HS-5 (cell line): ENCODE data around the gene PDE11A.
"Not testable (repeated sequence)": the region's sequence is repeated elsewhere in the genome, so short reads cannot be mapped to it uniquely, and the experiment has no call there.

Experiments used
- DNase-seq: peaks from one replicate; pipeline ENCODE4 v3.0.0-alpha.2; 2012; ENCODE audit warnings: low read depth

The PDE11A gene

DNA sequence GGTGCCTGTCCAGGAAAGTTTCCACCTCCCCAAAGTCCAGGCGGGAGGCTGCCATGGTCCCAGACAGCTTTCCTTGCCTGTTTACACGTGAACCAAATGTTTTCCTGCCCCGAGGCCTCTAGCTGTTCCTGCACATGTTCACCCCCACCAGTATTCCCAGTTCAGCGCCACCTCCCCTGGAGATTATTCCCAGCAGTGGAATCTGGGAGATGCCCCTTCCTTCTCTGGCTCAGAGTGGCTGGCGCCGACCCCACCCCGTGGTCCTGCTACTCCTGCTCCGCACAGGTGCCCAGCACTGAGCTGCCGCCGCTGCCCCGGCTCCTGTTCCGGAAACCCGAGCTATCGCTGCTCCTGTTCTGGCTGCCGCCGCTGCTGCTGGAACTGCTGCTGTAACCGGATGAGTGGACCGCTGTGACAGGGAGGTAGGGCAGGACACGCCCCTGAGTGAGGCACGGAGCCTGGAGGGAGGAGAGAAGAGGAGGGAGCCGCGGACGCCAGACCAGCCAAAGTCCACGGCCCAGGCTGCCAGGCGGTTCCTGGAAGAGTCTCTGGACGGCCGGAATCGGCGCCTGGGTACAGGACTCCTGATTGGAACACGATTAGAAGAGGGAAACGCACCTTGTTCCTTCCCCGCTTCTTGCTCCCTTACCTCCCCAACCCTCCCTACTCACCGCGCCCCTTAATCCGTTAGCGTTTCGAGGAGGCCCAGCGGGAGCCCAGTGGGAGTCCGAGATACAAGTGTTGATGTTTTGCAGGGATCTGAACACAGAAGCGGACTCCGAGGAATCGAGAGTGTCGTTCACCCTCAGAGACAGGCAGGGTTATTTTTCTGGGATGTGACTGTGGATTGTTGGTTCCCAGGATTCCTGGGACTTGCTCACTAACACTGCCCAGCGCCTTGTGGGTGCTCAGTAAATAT is at the start of gene PDE11A:
Gene PDE11A, minus strand, starts transcription at position 395 of the 919 bp plus-strand sequence. Its CDS starts 340 bp downstream, at position 55.
- DNase-seq: peak; percentile 57

DNA sequence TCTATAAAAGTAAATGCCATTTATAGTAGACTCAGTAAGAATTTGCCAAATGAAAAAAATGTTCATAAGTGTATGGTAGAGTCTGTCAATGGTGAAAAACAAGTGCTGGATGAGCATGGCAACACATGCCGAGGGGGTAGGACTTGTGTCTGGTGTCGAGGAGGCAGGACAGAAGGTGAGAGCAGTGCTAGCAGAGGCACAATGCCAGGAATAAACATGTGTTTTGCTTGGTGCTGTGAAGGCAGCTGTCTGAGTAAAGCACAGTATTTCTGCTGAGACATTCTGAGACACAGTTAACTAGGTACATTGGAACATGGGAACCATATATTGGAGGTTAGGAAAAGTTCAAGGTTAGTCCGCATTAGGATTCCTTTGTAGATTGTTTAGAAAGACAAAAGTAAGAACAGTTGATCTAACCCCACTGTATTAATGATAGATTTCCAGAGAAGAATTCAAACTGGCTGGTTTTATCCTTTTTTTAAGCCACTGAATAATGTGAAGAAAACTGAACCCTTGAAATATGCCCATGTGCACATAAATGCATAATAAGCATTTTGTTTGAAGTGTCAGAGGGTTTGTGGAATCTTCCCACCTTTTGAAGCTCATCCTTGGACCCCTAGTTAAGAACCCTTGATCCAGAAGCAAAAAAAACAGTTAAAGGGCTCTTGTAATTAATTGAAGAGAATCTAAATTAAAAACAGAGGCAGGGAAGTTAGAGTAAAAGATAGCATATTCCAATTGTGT is 46.8 kb upstream of the PDE11A start:
- DNase-seq: no peak

DNA sequence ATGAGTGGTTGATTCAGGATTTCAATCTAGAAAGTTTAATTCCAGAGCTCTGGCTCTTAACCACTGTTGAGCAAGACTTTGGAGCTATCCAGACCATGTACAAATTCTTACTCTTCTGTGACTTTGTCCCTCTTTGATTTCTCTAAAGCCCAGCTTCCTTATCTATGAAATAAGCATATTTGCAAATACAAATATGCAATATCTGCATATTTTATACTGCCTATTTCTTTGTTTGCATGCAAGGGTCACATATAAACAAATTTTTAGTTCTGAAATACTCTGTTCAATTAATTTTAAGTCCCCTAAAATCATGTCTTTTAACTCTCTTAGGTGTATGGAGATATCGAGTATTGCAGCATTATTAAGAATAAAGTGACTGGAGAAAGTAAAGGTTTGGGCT is 45.1 kb upstream of the PDE11A start:
- DNase-seq: no peak

DNA sequence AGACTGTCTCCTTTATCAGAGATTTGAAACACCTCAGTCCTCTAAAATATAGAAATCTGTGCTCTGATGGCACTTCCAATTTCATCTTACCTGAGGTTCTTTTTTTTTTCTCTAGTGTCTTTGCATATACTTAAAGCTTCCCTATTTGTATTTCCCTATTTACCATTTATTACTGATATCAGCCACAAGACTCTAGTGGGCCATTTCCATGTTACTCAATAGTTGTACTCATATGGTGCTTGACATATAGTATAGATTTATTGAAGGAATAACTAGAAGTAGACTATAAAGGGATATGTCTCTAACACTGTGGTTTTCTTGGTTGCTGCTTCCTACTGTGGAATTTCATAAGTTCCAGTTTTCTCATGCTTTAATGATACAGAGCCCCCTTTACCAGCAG is 42.7 kb upstream of the PDE11A start:
- DNase-seq: no peak

DNA sequence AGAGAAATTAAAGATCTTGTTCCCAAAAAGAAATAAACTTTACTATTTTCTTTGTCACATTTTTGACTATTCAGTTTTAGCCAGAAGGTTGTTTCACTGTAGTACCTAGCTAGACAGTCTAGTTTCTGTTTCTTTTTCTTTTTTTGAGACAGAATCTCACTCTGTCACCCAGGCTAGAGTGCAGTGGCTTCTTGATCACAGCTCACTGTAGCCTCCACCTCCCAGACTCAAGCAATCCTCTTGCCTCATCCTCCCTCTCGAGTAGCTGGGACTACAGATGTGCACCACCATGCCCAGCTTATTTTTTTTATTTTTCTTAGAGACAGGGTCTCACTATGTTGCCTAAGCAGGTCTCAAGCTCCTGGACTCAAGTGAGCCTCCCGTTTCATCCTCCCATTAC is 41.9 kb upstream of the PDE11A start:
- DNase-seq: no peak

DNA sequence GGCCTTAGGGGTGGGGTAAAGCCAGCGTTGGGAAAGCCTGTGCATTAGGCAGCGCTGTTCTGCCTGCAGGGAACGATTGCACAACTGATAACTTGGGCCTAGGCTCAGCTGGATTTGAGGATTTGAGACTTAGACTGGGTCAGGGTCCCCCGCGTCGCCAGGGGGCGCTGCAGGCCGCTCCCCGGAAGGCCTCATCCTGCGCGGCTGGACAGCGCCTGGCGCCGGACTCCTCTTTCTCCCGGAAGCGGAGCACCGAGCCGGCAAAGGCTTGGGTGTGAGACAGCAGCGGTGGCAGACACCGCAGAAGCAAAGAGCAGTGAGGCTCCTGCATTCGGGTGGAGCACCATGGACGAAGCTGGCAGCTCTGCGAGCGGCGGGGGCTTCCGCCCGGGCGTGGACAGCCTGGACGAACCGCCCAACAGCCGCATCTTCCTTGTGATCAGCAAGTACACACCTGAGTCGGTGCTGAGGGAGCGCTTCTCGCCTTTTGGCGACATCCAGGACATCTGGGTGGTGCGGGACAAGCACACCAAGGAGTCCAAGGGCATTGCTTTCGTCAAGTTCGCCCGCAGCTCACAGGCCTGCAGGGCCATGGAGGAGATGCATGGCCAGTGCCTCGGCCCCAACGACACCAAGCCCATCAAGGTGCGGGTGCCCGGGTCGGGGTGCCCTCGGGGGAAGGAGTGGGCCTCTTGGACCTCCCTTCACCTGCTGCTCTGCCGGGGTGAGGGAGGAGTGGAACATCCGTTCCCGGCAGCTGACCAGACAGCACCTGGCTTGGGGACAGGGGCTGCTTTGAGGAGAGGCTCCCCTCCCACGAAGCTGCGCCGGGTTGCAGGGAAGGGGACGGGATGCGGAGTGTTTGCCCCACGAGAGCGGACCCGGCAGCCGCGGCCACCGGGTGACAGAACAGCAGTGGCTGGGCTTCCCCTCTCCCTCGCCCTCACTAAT is 39.9 kb upstream of the PDE11A start, which contains the start of gene RBM45:
Gene RBM45, plus strand, starts transcription at position 236 of the 951 bp plus-strand sequence. Its CDS starts 110 bp downstream, at position 346.
- peak; percentile 79 for DNase-seq

DNA sequence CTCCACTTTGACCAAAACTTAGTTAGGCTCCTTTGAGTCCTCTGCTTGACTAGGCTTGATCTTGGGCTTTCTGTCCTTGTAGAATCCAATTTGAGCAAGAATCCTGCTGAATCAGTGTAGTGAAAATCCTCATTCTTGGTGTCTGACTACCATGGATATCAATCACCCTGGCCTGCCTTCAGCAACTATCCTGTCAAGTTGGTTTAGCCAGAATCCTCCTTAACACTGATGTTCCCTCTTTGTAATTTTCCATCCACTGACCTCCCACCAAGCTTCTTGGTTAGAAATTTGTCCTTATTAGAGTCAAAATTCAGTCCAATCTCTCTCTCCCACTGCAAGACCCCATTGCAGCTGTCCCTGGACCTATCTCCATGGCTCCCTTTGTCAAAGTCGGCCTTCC is 39.2 kb upstream of the PDE11A start:
- no peak for DNase-seq

DNA sequence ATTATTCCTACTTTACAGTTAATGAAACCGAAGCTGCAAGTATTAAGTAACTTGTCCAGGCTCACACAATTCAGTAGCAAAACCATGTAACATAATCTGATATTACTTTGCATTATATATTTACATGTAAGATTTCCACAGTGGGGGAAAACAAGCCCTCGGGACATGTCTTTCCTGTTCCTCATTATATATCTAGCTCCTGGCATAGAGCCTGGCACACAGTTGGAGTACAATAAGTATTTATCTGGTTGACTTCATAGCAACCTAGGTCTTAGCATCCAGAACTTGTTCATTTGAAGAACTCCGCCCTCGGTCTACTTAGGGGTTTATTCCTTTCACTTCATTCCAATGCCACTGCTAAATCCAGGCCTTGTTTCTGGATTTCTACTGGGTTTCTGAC is 38.1 kb upstream of the PDE11A start:
- no peak for DNase-seq

DNA sequence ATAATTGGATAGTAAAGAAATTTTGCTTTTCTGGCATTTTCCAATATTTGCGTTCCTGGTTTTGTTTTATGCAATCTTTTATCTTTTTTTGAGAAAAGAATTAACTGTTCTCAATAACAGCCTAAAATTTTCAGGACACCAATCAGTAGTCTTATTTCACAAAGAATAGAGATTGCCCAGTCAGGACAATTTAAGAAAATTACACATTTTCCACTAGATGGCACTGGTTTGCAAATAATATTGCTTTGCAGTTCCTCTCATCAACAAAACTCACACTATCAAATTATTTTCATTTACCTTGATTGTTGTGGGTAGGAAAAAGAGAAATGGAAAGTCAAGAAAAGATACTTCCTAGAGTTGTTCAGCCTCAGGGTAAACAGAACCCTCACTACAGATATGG is 37.2 kb upstream of the PDE11A start:
- DNase-seq: peak; percentile 11

DNA sequence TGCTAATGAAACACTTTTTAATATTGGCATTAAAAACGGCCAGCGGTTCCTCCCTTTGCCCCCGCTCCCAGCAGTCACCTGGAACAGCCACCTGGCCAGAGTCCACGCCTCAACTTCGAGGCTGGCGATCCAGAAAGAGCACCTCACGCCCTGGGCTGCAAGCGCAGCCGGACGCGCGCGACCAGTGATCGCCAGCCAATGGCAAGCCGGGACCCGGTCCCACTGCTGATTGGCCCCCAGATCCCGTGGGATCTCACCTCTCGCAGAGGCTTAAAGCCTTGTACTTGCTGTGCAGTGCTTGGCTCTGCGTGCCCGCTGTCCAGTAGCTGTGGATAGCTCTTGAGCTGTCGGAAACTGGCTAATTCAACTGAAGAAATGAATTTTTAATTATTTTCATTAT is 35.6 kb upstream of the PDE11A start:
- DNase-seq: no peak

DNA sequence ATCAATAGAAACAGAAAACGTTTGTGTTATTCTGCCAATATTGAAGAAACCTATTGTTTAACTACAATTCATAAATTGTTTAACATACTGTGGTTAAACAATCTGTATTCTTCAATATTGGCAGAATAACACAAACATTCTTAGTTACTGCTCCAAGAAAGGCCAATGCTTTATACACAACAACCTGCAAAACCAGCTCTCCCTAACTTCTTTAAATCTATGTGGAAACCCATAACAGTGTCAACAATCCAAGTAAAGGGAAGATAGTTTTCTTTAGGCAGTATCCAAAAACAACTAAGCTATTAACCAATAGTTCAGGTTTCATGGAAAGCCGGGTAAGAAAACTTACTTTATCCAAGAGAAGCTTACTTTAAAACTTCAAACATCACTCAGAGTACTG is 33.5 kb upstream of the PDE11A start:
- no peak for DNase-seq

DNA sequence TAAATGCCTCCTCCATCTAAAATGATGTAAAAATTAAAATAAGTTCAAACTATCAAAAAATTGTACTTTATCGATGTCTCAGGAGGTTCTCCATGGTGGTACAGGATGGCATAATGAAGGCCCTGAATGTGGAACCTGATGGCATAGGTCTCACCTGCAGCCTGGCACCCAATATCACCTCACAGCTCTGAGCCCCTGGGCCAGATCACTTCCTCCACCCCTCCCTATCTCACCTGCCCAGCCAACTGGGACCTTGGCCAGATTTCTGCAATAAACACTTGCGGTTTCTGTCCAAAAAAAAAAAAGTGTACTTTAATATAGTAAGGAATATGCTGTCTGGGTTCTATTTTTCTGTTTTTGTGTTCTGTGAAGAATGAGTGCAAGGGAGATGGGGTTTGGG is 33.0 kb upstream of the PDE11A start:
- no peak for DNase-seq

DNA sequence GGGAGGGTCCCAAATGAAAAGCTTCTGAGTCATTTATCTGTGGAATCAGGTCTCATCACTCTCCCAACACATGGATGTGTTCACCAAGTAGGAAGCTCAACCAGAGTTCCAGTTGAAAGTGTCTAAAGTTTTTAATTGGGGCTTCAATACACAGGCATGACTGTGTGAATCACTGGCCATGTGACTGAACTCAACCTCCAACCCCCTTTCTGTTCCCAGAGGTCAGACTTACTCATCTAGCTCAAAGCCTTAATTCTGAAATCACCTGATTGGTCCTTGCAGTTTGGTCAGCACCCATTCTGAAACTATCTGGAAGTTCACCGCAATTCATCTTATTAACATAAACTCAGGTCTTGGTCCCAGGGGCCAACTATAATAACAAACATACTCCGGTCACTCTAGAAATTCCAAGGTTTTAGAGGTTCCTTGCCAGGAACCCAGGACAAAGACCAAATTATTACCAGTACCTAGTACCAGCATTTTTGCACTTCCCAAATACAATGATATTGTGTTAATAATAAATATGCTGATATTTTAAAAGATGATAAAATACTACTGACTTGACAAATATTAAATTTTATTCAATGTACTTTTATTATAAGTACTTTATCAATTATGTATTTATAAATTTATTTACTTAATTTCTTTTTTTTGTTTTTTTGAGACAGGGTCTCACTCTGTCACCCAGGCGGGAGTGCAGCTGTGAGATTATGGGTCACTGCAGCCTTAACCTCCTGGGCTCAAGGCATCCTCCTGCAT is 28.9 kb upstream of the PDE11A start:
- DNase-seq: no peak

DNA sequence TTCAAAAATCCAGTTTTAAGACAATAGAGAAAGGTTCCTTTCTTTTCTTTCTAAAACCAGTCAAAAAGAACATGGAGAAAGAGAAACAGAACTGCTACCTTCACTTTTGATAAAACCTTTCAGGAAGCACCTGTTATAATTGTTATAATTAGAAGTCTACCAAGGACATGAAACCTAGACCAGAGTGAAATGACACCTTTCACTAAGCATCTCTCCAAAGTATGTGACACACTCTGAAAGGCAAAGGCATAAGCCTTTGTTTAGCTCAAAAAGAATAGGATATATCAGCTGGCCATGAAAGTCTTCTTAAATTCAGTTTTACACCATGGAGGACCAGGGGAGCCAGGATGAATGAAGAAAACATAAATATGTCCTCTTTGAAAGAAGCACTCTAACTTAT is 20.9 kb upstream of the PDE11A start:
- DNase-seq: no peak

DNA sequence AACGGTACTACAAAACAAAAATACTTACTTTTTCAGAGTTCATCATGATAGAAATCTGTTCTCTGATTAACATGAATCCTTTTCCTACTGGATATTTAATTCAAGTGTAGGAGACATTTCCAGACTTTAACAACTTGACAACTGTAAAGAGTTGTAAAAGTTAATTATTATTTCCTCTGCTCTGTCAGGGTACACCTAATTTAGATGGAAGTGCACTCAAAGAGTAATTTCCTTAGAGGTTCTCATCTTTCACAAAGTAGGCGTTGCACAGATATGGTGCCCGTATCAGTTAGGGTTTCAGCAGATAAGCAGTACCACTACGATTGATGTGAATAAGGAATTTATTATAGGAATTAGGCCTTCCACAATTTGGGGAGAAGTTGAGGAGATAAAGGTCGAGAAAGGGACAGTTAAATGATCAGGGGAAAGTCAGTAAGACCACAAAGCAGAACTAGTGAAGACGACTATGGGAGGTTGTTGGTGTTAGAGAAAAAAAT is 16.2 kb upstream of the PDE11A start:
- no peak for DNase-seq

DNA sequence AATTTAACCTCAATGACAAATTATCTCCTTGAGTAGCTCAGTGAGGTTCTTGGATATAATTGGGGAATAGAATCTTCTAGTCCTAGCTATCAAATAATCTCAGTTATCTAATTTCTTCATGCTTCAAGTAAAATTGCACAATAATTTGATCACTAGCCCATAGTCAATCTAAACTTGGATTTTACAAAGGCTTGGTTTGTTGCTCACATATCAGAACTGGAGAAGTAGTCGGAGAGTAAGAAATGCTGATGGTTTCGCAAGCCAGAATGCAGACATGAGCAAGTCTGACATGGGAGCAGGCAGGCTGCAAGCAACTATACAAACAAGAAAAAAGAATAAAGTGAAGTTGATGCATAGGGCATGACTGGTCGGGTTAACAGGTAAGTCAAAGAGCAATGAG is 11.7 kb upstream of the PDE11A start:
- no peak for DNase-seq

DNA sequence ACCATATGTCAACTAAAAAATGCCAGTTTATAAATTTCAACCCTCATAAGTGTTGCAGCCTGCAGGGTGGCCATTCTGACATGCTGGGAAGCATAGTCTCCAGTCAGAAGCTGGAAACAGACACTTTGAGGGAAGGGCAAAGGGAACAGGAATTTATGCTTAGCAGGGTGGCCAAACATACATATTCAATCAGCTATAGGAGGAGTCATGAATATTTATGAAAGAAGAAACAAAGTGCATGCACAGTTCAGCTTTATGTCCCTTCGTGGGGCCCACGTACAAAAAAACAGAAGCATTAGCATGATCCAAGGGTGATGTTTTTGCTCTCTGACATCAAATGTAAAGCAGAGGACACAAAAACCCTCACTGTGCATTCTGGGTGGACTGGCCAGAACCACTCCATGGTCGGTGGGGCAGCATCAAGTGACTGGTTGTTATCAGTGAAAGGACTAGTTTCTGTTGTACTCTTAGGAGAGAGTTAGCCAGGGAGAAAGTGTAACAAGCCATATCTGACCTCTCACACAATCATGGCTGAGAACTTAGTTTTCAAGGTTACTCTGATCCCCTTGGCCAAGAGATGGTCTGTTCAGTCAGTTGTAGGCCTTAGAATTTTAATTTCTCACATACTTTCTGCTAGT is 9.9 kb upstream of the PDE11A start:
- no peak for DNase-seq

DNA sequence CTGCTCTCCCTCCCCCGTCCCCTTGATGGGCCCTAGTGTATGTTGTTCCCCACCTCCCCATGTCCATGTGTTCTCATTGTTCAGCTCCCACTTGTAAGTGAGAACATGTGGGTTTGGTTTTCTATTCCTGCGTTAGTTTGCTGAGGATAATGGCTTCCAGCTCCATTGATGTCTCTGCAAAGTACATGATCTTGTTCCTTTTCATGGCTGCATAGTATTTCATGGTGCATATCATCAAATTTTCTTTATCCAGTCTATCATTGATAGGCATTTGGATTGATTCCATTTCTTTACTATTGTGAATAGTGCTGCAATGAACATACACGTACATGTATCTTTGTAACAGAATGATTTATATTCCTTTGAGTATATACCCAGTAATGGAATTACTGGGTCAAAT is 6.7 kb upstream of the PDE11A start:
- DNase-seq: not testable (repeated sequence)

DNA sequence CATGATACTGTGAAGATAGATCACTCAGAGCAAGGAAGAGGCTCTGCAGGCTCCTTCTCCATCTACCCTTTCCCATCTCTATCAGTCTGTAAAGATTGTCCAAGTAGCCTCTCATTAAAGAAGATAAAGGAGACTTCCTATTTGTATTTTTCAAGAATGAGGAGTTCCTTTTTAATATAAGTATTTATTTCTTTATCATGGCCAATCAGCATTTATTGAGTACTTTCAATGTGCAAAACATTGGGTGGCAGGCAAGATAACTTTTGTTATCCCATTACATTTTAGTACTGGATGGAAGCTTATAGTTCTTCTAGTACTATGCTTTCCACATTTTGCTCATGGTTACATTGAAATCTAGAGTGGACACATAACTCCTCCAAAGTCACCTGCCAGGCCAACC is 3.6 kb upstream of the PDE11A start:
- DNase-seq: no peak

DNA sequence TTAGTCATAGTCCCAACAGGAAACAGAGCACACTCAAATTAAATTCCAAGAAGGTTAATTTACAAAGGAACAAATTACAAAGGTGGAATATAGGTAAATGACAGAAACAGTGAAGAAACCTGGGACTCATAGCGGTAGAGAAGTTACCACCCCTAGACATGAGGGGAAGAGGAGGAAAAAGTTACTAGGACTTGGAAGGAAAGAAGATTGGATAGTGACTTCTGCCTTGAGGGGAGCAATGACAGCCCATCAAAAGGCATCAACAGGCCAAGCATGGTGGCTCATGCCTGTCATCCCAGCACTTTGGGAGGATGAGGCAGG is 2.4 kb upstream of the PDE11A start:
- no peak for DNase-seq
